Panc1 (cell line): Measurements from ENCODE around the gene MAPKAP1. TPM values are rescaled to one million over a fixed set of nuclear protein-coding genes. Genes with fewer than 3 reads are reported as not detected.

Experiments
- ATAC-seq: fragments of 200-7000 bp; cut with Tn5 transposase; 2 replicates; pipeline ENCODE4 v1.9.1; 2020; ENCODE audit warnings: mild to moderate bottlenecking, moderate library complexity
- BruUV-seq: library from RNA; stranded (reverse); fragments of 400-500 nt; replicated peaks from 2 replicates; lab custom pipeline; 2021; lab: Mats Ljungman, UMichigan
- CTCF ChIA-PET: fragments of 300-600 bp; sonication (Branson Sonifier 250); formaldehyde crosslinking; loops from one replicate; lab custom pipeline; 2022; ENCODE audit warnings: antibody characterized with exemption; lab: Charles Lee
- POLR2A ChIA-PET: fragments of 300-600 bp; sonication (Branson Sonifier 250); formaldehyde crosslinking; loops from one replicate; lab custom pipeline; 2022; ENCODE audit warnings: antibody characterized with exemption; lab: Charles Lee
- DNase-seq: peaks from one replicate; pipeline ENCODE4 v3.0.0-alpha.2; 2010; ENCODE audit warnings: low read depth, low spot score
- H3K27ac ChIP-seq: 2 replicates; pipeline ENCODE4 v1.5.1; 2011; ENCODE audit warnings: mild to moderate bottlenecking, low read length, inconsistent platforms
- H3K27me3 ChIP-seq: fragments of 200-500 bp; sonication (Bioruptor generic); 2 replicates; pipeline ENCODE4 v1.6.0; 2014; ENCODE audit warnings: low read length, inconsistent platforms; ENCODE audit not compliant: control insufficient read depth, insufficient read depth
- H3K36me3 ChIP-seq: fragments of 200-500 bp; sonication (Bioruptor generic); 2 replicates; pipeline ENCODE4 v1.5.1; 2014; ENCODE audit warnings: inconsistent platforms, mild to moderate bottlenecking, low read length, moderate library complexity; ENCODE audit not compliant: control insufficient read depth, insufficient read depth
- H3K4me1 ChIP-seq: 2 replicates; pipeline ENCODE4 v1.5.1; 2011; ENCODE audit warnings: inconsistent platforms, mild to moderate bottlenecking, low read length, moderate library complexity; ENCODE audit not compliant: control insufficient read depth, insufficient read depth
- H3K4me3 ChIP-seq, 2 experiments: 2 replicates each; pipeline ENCODE4 v1.5.1; 2011 to 2012; ENCODE audit warnings: low read depth in 2 of 2, low read length in 2 of 2, mild to moderate bottlenecking in 2 of 2, inconsistent platforms in 1 of 2, moderate library complexity in 1 of 2
- H3K9me3 ChIP-seq: fragments of 200-500 bp; sonication (Bioruptor generic); 2 replicates; pipeline ENCODE4 v1.5.1; 2014; ENCODE audit warnings: low read depth, mild to moderate bottlenecking, inconsistent platforms, low read length, moderate library complexity; ENCODE audit not compliant: control insufficient read depth, insufficient read depth
- POLR2AphosphoS5 ChIP-seq: IDR thresholded peaks from 2 replicates; pipeline ENCODE4 v1.6.1; 2012; ENCODE audit warnings: mild to moderate bottlenecking, low read depth, low read length, moderate library complexity
- SIN3A ChIP-seq: IDR thresholded peaks from 2 replicates; pipeline ENCODE4 v1.6.1; 2012; ENCODE audit warnings: low read depth, mild to moderate bottlenecking, low read length, moderate library complexity, borderline replicate concordance; ENCODE audit not compliant: insufficient read depth
- TCF7L2 ChIP-seq: IDR thresholded peaks from 2 replicates; pipeline ENCODE4 v1.6.1; 2011; ENCODE audit warnings: mild to moderate bottlenecking, low read depth, low read length, inconsistent platforms
- in situ Hi-C: cut with HindIII; loops from 2 replicates; pipeline ENCODE4 v1.10.0; 2016; ENCODE audit warnings: low sequenced_read_pairs, low pct_unique_long_range_greater_than_20kb
- intact Hi-C: fragments of 100-400 bp; cut with micrococcal nuclease; formaldehyde crosslinking; loops from one replicate; pipeline ENCODE4 v1.10.0; 2022; ENCODE audit not compliant: unreplicated experiment
- total RNA-seq: library from RNA; stranded (reverse); gene quantifications from one replicate; pipeline ENCODE4 v1.2.1, GENCODE V29; 2021; ENCODE audit not compliant: unreplicated experiment
- TF ChIP-seq, protein P1 (sequence below), 2 experiments: IDR thresholded peaks; 2 replicates each; pipeline ENCODE4 v1.6.1; 2011 to 2012; ENCODE audit warnings: low read depth in 2 of 2, control low read depth in 1 of 2, low read length in 1 of 2, mild to moderate bottlenecking in 1 of 2, moderate library complexity in 1 of 2; ENCODE audit not compliant: insufficient read depth in 1 of 2
- TF ChIP-seq, protein P2 (sequence below): fragments of 450-650 bp; IDR thresholded peaks from 2 replicates; pipeline ENCODE4 v1.5.1; 2017; ENCODE audit warnings: mild to moderate bottlenecking

Gene MAPKAP1
- total RNA-seq, 1 experiment from 2014 or later = 72.7 TPM

DNA sequence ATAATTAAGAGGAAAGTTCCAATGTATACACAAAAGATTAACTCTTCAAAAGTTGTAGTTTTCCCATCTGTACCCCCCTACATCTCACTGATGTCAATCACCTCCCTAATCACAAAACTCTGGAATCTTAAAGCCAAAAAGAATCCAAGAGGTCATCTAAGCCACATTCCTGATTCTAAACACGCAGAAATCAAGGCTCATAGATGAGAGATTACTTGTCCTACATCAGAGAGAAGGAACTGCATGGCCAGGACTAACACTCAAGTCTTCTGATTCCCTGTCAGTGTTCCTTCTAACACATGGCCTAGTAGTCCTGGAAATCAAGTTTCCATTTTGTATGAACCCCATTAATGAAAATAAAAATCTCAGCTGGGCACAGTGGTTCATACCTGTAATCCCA is 58.7 kb downstream of the MAPKAP1 start:
- no peak overlapping the region for H3K27ac ChIP-seq
- in situ Hi-C loops (no loop called here), intact Hi-C loops (no loop called here)
- CTCF ChIA-PET = no interaction called here
- POLR2A ChIA-PET = no interaction called here
- H3K4me1 ChIP-seq = no peaks in the 10 kb centered on the region
- no peak for DNase-seq
- H3K36me3 ChIP-seq = no peaks in the 10 kb centered on the region
- BruUV-seq = no TSS peak
- no peaks in the 10 kb centered on the region for H3K9me3 ChIP-seq
- H3K27me3 ChIP-seq = no peaks in the 10 kb centered on the region
- TF ChIP-seq, protein P1, sequence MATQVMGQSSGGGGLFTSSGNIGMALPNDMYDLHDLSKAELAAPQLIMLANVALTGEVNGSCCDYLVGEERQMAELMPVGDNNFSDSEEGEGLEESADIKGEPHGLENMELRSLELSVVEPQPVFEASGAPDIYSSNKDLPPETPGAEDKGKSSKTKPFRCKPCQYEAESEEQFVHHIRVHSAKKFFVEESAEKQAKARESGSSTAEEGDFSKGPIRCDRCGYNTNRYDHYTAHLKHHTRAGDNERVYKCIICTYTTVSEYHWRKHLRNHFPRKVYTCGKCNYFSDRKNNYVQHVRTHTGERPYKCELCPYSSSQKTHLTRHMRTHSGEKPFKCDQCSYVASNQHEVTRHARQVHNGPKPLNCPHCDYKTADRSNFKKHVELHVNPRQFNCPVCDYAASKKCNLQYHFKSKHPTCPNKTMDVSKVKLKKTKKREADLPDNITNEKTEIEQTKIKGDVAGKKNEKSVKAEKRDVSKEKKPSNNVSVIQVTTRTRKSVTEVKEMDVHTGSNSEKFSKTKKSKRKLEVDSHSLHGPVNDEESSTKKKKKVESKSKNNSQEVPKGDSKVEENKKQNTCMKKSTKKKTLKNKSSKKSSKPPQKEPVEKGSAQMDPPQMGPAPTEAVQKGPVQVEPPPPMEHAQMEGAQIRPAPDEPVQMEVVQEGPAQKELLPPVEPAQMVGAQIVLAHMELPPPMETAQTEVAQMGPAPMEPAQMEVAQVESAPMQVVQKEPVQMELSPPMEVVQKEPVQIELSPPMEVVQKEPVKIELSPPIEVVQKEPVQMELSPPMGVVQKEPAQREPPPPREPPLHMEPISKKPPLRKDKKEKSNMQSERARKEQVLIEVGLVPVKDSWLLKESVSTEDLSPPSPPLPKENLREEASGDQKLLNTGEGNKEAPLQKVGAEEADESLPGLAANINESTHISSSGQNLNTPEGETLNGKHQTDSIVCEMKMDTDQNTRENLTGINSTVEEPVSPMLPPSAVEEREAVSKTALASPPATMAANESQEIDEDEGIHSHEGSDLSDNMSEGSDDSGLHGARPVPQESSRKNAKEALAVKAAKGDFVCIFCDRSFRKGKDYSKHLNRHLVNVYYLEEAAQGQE (IDR thresholded peaks at IDR 0.05; ENCODE audit: insufficient read depth in 1 of 2, low read depth in 2 of 2, low read length in 1 of 2) = no peak
- no peak for TF ChIP-seq POLR2AphosphoS5
- no peak overlapping the region for H3K4me3 ChIP-seq
- no peak for ATAC-seq

DNA sequence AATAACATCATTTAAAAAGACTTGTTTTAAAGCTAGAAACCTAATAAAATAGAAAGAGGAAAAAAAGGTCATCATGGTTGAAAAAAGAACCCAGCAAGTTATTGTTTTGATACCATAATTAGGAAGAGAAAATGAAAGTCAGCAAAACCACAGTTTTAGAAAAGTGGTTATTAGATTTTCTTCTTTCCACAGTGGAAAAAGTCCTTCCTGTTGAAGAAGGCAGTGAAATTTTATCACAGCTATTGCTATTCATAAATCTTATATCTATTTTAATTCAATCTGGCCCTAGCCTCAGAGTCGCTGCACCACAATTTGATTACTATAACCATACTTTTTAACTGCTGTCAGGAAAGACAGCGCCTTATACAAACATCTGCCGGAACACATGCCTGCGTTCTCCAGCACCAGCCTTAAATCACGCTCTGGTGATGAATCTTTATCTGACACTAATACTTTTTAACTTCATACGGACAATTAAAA is 60.3 kb downstream of the MAPKAP1 start:
- H3K4me1 ChIP-seq = no peaks in the 10 kb centered on the region
- no TSS peak for BruUV-seq
- intact Hi-C loops = no loop called here
- CTCF ChIA-PET = no interaction called here
- H3K9me3 ChIP-seq = no peaks in the 10 kb centered on the region
- no peak overlapping the region for H3K27ac ChIP-seq
- in situ Hi-C loops = no loop called here
- no peak overlapping the region for H3K4me3 ChIP-seq
- no peaks in the 10 kb centered on the region for H3K27me3 ChIP-seq
- TF ChIP-seq, protein P2, sequence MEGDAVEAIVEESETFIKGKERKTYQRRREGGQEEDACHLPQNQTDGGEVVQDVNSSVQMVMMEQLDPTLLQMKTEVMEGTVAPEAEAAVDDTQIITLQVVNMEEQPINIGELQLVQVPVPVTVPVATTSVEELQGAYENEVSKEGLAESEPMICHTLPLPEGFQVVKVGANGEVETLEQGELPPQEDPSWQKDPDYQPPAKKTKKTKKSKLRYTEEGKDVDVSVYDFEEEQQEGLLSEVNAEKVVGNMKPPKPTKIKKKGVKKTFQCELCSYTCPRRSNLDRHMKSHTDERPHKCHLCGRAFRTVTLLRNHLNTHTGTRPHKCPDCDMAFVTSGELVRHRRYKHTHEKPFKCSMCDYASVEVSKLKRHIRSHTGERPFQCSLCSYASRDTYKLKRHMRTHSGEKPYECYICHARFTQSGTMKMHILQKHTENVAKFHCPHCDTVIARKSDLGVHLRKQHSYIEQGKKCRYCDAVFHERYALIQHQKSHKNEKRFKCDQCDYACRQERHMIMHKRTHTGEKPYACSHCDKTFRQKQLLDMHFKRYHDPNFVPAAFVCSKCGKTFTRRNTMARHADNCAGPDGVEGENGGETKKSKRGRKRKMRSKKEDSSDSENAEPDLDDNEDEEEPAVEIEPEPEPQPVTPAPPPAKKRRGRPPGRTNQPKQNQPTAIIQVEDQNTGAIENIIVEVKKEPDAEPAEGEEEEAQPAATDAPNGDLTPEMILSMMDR = no peak
- TF ChIP-seq, protein P1 (IDR thresholded peaks at IDR 0.05; ENCODE audit: insufficient read depth in 1 of 2, low read depth in 2 of 2, low read length in 1 of 2) = no peak
- TF ChIP-seq SIN3A = no peak
- no peak for TF ChIP-seq POLR2AphosphoS5
- no peak for TF ChIP-seq TCF7L2
- POLR2A ChIA-PET = no interaction called here
- ATAC-seq (no peak), DNase-seq (no peak)
- H3K36me3 ChIP-seq = no peaks in the 10 kb centered on the region
